ENCODE results near the gene GALNT16.
"Not testable (repeated sequence)": the region's sequence is repeated elsewhere in the genome, so short reads cannot be mapped to it uniquely, and the experiment has no call there.

GALNT16 gene

GRCh38 chr14:69372146-69372545, 112.2 kb downstream of the GALNT16 start:
- DNase-seq = no peak

- no peak for DNase-seq
Measured at GRCh38 chr14:69373104-69373503, 113.1 kb downstream of the GALNT16 start.

- DNase-seq = no peak
Measured at GRCh38 chr14:69374235-69374634, 114.3 kb downstream of the GALNT16 start.

GRCh38 chr14:69375182-69375581, 115.2 kb downstream of the GALNT16 start:
- DNase-seq = no peak

- DNase-seq = no peak
Measured at GRCh38 chr14:69375722-69376121, 115.8 kb downstream of the GALNT16 start.

- no peak for DNase-seq
Measured at GRCh38 chr14:69376439-69376838, 116.5 kb downstream of the GALNT16 start.

- DNase-seq = no peak
Measured at GRCh38 chr14:69378274-69378673, 118.3 kb downstream of the GALNT16 start.

- DNase-seq = no peak
Measured at GRCh38 chr14:69387311-69387710, 127.4 kb downstream of the GALNT16 start.

- DNase-seq = not testable (repeated sequence)
Measured at GRCh38 chr14:69391400-69391799, 131.4 kb downstream of the GALNT16 start.

GRCh38 chr14:69392481-69392880, 132.5 kb downstream of the GALNT16 start:
- DNase-seq = no peak

GRCh38 chr14:69395929-69396328, 136.0 kb downstream of the GALNT16 start:
- no peak for DNase-seq

- DNase-seq = peak; percentile 94
Measured at GRCh38 chr14:69398053-69398817, 138.3 kb downstream of the GALNT16 start, which contains the start of the genes ERH and SLC39A9. Gene ERH (minus strand): TSS chr14:69398299. CDS start chr14:69398233, 66 bp downstream. Gene SLC39A9 (plus strand): TSS chr14:69398692. CDS start chr14:69399370, 678 bp downstream.

- no peak for DNase-seq
Measured at GRCh38 chr14:69398818-69399210, 138.9 kb downstream of the GALNT16 start.

- no peak for DNase-seq
Measured at GRCh38 chr14:69399750-69400149, 139.8 kb downstream of the GALNT16 start.

GRCh38 chr14:69400154-69400553, 140.2 kb downstream of the GALNT16 start:
- DNase-seq = no peak

GRCh38 chr14:69401841-69402240, 141.9 kb downstream of the GALNT16 start:
- no peak for DNase-seq

GRCh38 chr14:69404478-69404877, 144.5 kb downstream of the GALNT16 start:
- no peak for DNase-seq

GRCh38 chr14:69404883-69405282, 144.9 kb downstream of the GALNT16 start:
- no peak for DNase-seq

- no peak for DNase-seq
Measured at GRCh38 chr14:69405762-69406161, 145.8 kb downstream of the GALNT16 start.

All from RPMI8226 (cell line).